Mucosa of rectum (tissue), 2 donors: ENCODE data around the gene RTP3.

Experiments used
- H3K27ac ChIP-seq, 2 donors: one replicate each; pipeline ENCODE4 v1.7.0; 2013; ENCODE audit warnings: inconsistent platforms in 2 of 2, low read depth in 2 of 2, low read length in 2 of 2
- H3K27me3 ChIP-seq, 2 donors: one replicate each; pipeline ENCODE4 v1.7.0; 2013; ENCODE audit warnings: low read length in 2 of 2; ENCODE audit not compliant: control insufficient read depth in 2 of 2, insufficient read depth in 2 of 2
- H3K36me3 ChIP-seq, 2 donors: one replicate each; pipeline ENCODE4 v1.7.0; 2013; ENCODE audit warnings: low read length in 2 of 2; ENCODE audit not compliant: control insufficient read depth in 2 of 2, insufficient read depth in 2 of 2
- H3K4me1 ChIP-seq, 2 donors: one replicate each; pipeline ENCODE4 v1.7.0; 2013; ENCODE audit warnings: low read length in 2 of 2, mild to moderate bottlenecking in 1 of 2; ENCODE audit not compliant: control insufficient read depth in 2 of 2, insufficient read depth in 2 of 2
- H3K4me3 ChIP-seq, 2 donors: one replicate each; pipeline ENCODE4 v1.7.0; 2013; ENCODE audit warnings: low read length in 2 of 2
- H3K9ac ChIP-seq, 2 donors: one replicate each; pipeline ENCODE4 v1.7.0; 2013; ENCODE audit warnings: low read length in 2 of 2, low read depth in 1 of 2, mild to moderate bottlenecking in 1 of 2
- H3K9me3 ChIP-seq, 2 donors: one replicate each; pipeline ENCODE4 v1.7.0; 2013; ENCODE audit warnings: low read length in 2 of 2; ENCODE audit not compliant: control insufficient read depth in 2 of 2
- donor health status: healthy.
- donor health status: Normal muscosa, but diverticular disease.

Gene RTP3

GRCh38 chr3:46462111-46462510, 35.7 kb upstream of the RTP3 start:
- H3K9me3 ChIP-seq = no peaks in the 10 kb centered on the region
- H3K9ac ChIP-seq = no peak overlapping the region
- H3K4me3 ChIP-seq = no peak overlapping the region
- peaks cover 0 to 2% of the 10 kb centered on the region in 2 donors for H3K4me1 ChIP-seq
- no peaks in the 10 kb centered on the region for H3K36me3 ChIP-seq
- H3K27ac ChIP-seq = no peak overlapping the region
- peaks cover 3 to 11% of the 10 kb centered on the region in 2 donors for H3K27me3 ChIP-seq

GRCh38 chr3:46462511-46462910, 35.3 kb upstream of the RTP3 start:
- Histone ChIP-seq H3K36me3 (no peaks in the 10 kb centered on the region), H3K4me3 (no peak overlapping the region), H3K9ac (no peak overlapping the region), H3K9me3 (no peaks in the 10 kb centered on the region), H3K4me1 (peaks cover 0 to 2% of the 10 kb centered on the region in 2 donors), H3K27ac (no peak overlapping the region), H3K27me3 (peaks cover 3 to 11% of the 10 kb centered on the region in 2 donors)

GRCh38 chr3:46463120-46463867, 34.5 kb upstream of the RTP3 start:
- peaks cover 3 to 11% of the 10 kb centered on the region in 2 donors for H3K27me3 ChIP-seq
- peaks cover 0 to 2% of the 10 kb centered on the region in 2 donors for H3K4me1 ChIP-seq
- no peak overlapping the region for H3K9ac ChIP-seq
- H3K4me3 ChIP-seq = no peak overlapping the region
- no peaks in the 10 kb centered on the region for H3K9me3 ChIP-seq
- no peaks in the 10 kb centered on the region for H3K36me3 ChIP-seq
- H3K27ac ChIP-seq = no peak overlapping the region

- peaks cover 0 to 2% of the 10 kb centered on the region in 2 donors for H3K4me1 ChIP-seq
- H3K36me3 ChIP-seq = no peaks in the 10 kb centered on the region
- H3K27me3 ChIP-seq = peaks cover 3 to 11% of the 10 kb centered on the region in 2 donors
- no peak overlapping the region for H3K4me3 ChIP-seq
- no peak overlapping the region for H3K9ac ChIP-seq
- no peak overlapping the region for H3K27ac ChIP-seq
- H3K9me3 ChIP-seq = no peaks in the 10 kb centered on the region
Measured at GRCh38 chr3:46463868-46464241, 33.9 kb upstream of the RTP3 start.

GRCh38 chr3:46464326-46465195, 33.2 kb upstream of the RTP3 start, which contains the start of gene LTF:
TSS of gene LTF (minus strand) at chr3:46464905. CDS start at chr3:46464867, 38 bp downstream.
- Histone ChIP-seq H3K4me1 (peaks cover 0 to 2% of the 10 kb centered on the region in 2 donors), H3K4me3 (no peak within 1 kb of the TSS), H3K9ac (no peak within 1 kb of the TSS), H3K36me3 (no peaks in the 10 kb centered on the region), H3K9me3 (no peaks in the 10 kb centered on the region), H3K27ac (no peak within 1 kb of the TSS), H3K27me3 (peaks cover 3 to 11% of the 10 kb centered on the region in 2 donors)

- Histone ChIP-seq H3K9ac (no peak overlapping the region), H3K4me1 (peaks cover 0 to 2% of the 10 kb centered on the region in 2 donors), H3K9me3 (no peaks in the 10 kb centered on the region), H3K27ac (no peak overlapping the region), H3K27me3 (peaks cover 3 to 11% of the 10 kb centered on the region in 2 donors), H3K36me3 (no peaks in the 10 kb centered on the region), H3K4me3 (no peak overlapping the region)
Measured at GRCh38 chr3:46465196-46465520, 32.6 kb upstream of the RTP3 start.

GRCh38 chr3:46466273-46466672, 31.5 kb upstream of the RTP3 start:
- H3K4me3 ChIP-seq = no peak overlapping the region
- no peaks in the 10 kb centered on the region for H3K9me3 ChIP-seq
- no peak overlapping the region for H3K9ac ChIP-seq
- peaks cover 3 to 11% of the 10 kb centered on the region in 2 donors for H3K27me3 ChIP-seq
- no peaks in the 10 kb centered on the region for H3K36me3 ChIP-seq
- H3K4me1 ChIP-seq = peaks cover 0 to 2% of the 10 kb centered on the region in 2 donors
- H3K27ac ChIP-seq = no peak overlapping the region

- Histone ChIP-seq H3K36me3 (no peaks in the 10 kb centered on the region), H3K9me3 (no peaks in the 10 kb centered on the region), H3K9ac (no peak overlapping the region), H3K4me1 (peaks cover 0 to 2% of the 10 kb centered on the region in 2 donors), H3K27me3 (peaks cover 3 to 10% of the 10 kb centered on the region in 2 donors), H3K27ac (no peak overlapping the region), H3K4me3 (no peak overlapping the region)
Measured at GRCh38 chr3:46466871-46467403, 30.8 kb upstream of the RTP3 start.

- H3K4me3 ChIP-seq = no peak overlapping the region
- H3K9me3 ChIP-seq = no peaks in the 10 kb centered on the region
- peaks cover 0 to 2% of the 10 kb centered on the region in 2 donors for H3K4me1 ChIP-seq
- no peaks in the 10 kb centered on the region for H3K36me3 ChIP-seq
- H3K27ac ChIP-seq = no peak overlapping the region
- H3K27me3 ChIP-seq = peaks cover 3 to 10% of the 10 kb centered on the region in 2 donors
- H3K9ac ChIP-seq = no peak overlapping the region
Measured at GRCh38 chr3:46467562-46467961, 30.2 kb upstream of the RTP3 start.
